ENCODE data around the gene GPATCH4. TPM values are rescaled to one million over a fixed set of nuclear protein-coding genes. Genes with fewer than 3 reads are reported as not detected.

Gene GPATCH4
- polyA plus RNA-seq, 3 donors: 35.3 to 41.2 (median 36.8) TPM

DNA sequence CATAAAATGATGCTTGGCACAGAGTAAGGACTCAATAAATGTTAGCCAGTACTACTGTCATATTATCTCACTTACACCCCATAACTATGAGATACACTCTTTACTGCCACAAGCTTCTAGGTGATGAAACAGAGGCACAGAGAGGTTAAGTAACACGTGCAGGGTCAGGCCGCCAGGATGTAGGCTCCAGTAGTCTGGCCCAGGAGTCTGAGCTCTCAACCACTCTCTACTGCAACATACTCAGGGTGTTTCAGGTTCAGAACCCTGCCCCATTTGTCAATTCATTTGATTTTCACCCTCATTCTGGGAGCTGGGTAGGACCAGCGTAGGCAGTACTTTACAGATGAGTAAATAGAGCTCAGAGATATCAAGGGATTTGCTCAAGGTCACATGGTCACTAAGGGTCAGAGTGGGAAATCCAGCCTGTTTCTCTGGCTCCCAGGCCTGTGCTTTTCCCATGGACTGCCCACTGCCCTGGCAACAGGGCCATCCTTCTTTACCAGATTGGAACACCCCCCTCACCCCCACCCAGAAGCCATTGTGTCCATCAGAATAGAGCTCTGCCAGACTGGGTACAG is 50.1 kb downstream of the GPATCH4 start:
- DNase-seq (ENCODE audit: low read depth in 3 of 3, low spot score in 2 of 3): no peak

GRCh38 chr1:156550346-156550745 is 50.9 kb downstream of the GPATCH4 start:
- DNase-seq (ENCODE audit: low read depth in 3 of 3, low spot score in 2 of 3): no peak

DNA sequence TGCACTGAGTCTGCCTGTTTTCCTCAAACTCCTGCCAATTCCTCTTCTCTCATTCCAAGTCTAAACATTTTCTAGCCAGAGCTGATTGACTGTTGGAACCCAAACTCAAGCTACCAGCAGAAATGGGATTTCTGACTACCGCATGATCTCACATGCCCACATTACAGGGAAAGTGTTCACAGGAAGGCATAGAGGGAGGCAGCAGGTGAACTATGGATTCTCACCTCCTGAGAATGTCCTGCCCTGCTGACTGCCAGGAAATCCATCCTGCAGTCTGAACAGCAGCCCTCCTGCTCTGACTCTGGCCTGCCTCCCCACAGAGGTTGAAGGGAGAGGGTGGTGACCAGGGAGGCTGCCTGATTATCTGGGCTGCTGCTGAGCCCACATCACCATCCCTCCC is 51.4 kb downstream of the GPATCH4 start:
- no peak for DNase-seq (ENCODE audit: low read depth in 3 of 3, low spot score in 2 of 3)

- no peak for DNase-seq (ENCODE audit: low read depth in 3 of 3, low spot score in 2 of 3)
Observed at GRCh38 chr1:156549390-156549789, 51.9 kb downstream of the GPATCH4 start.

- no peak for DNase-seq (ENCODE audit: low read depth in 3 of 3, low spot score in 2 of 3)
Observed at GRCh38 chr1:156547982-156548381, 53.3 kb downstream of the GPATCH4 start.

GRCh38 chr1:156547434-156547833 is 53.8 kb downstream of the GPATCH4 start:
- no peak for DNase-seq (ENCODE audit: low read depth in 3 of 3, low spot score in 2 of 3)

GRCh38 chr1:156546267-156546666 is 55.0 kb downstream of the GPATCH4 start:
- no peak for DNase-seq (ENCODE audit: low read depth in 3 of 3, low spot score in 2 of 3)

GRCh38 chr1:156544592-156545102 is 56.6 kb downstream of the GPATCH4 start:
- no peak for DNase-seq (ENCODE audit: low read depth in 3 of 3, low spot score in 2 of 3)

Other genes starting within 250 kb of the GPATCH4 start
- 10 to 100 TPM in 2 of 3 donors, 1 to 10 TPM in 1; 8.7 to 12.3 (median 10.7) TPM for gene RHBG, start 232.3 kb downstream of the GPATCH4 start, polyA plus RNA-seq (ENCODE audit: insufficient read length in 3 of 3)
- gene MEF2D, start 100.7 kb downstream of the GPATCH4 start, polyA plus RNA-seq (ENCODE audit: insufficient read length in 3 of 3): 10 to 100 TPM; 18.4 to 21.2 (median 19.6) TPM
- 10 to 100 TPM in 2 of 3 donors, 1 to 10 TPM in 1; 9.7 to 11.7 (median 11.3) TPM for gene IQGAP3, start 28.9 kb downstream of the GPATCH4 start, polyA plus RNA-seq (ENCODE audit: insufficient read length in 3 of 3)
- 1 to 10 TPM in 1 of 3 donors, under 1 TPM in 2; 0.78 to 1.2 (median 0.99) TPM for gene TTC24, start 21.8 kb downstream of the GPATCH4 start, polyA plus RNA-seq (ENCODE audit: insufficient read length in 3 of 3)
- 10 to 100 TPM; 75.4 to 80.4 (median 80.3) TPM for gene NAXE, start 9.7 kb downstream of the GPATCH4 start, polyA plus RNA-seq (ENCODE audit: insufficient read length in 3 of 3)
- under 1 TPM in 2 of 3 donors, not detected in 1; 0.13 to 0.32 TPM for gene HAPLN2, start 17.9 kb upstream of the GPATCH4 start, polyA plus RNA-seq (ENCODE audit: insufficient read length in 3 of 3)
- under 1 TPM; 0.11 to 0.29 (median 0.28) TPM for gene BCAN, start 40.6 kb upstream of the GPATCH4 start, polyA plus RNA-seq (ENCODE audit: insufficient read length in 3 of 3)
- gene NES, start 75.9 kb upstream of the GPATCH4 start, polyA plus RNA-seq (ENCODE audit: insufficient read length in 3 of 3): 100 to 1,000 TPM; 164 to 179 (median 169) TPM
- gene CRABP2, start 104.1 kb upstream of the GPATCH4 start, polyA plus RNA-seq (ENCODE audit: insufficient read length in 3 of 3): 10 to 100 TPM; 78.4 to 87.5 (median 86.4) TPM
- 10 to 100 TPM; 27.4 to 31.1 (median 30.3) TPM for gene METTL25B, start 127.0 kb upstream of the GPATCH4 start, polyA plus RNA-seq (ENCODE audit: insufficient read length in 3 of 3)
- gene ISG20L2, start 127.3 kb upstream of the GPATCH4 start, polyA plus RNA-seq (ENCODE audit: insufficient read length in 3 of 3): 10 to 100 TPM; 39.9 to 49.2 (median 44.6) TPM
- 10 to 100 TPM; 73.5 to 75.7 (median 73.7) TPM for gene MRPL24, start 139.6 kb upstream of the GPATCH4 start, polyA plus RNA-seq (ENCODE audit: insufficient read length in 3 of 3)
- 100 to 1,000 TPM; 267 to 278 (median 269) TPM for gene HDGF, start 150.2 kb upstream of the GPATCH4 start, polyA plus RNA-seq (ENCODE audit: insufficient read length in 3 of 3)
- gene PRCC, start 166.1 kb upstream of the GPATCH4 start, polyA plus RNA-seq (ENCODE audit: insufficient read length in 3 of 3): 100 to 1,000 TPM; 106 to 121 (median 109) TPM
- under 1 TPM; 0.37 to 0.57 (median 0.42) TPM for gene SH2D2A, start 215.4 kb upstream of the GPATCH4 start, polyA plus RNA-seq (ENCODE audit: insufficient read length in 3 of 3)